Measurements from ENCODE around the gene AANAT.

Gene AANAT

GRCh38 chr17:76451506-76451905 is 15.9 kb upstream of the AANAT start:
- no peaks in the 10 kb centered on the region for H3K27me3 Mint-ChIP-seq (ENCODE audit: low read depth, poor library complexity)
- peak overlapping the region; percentile 58 for H3K27ac Mint-ChIP-seq
- peaks cover 3% of the 10 kb centered on the region for H3K36me3 Mint-ChIP-seq (ENCODE audit: low read depth)
- no peak for DNase-seq
- no peak for TF ChIP-seq CTCF (IDR thresholded peaks at IDR 0.05)
- peak overlapping the region; percentile 91 for H3K4me3 Mint-ChIP-seq
- peaks cover 54% of the 10 kb centered on the region for H3K4me1 Mint-ChIP-seq
- H3K9me3 Mint-ChIP-seq, result no peaks in the 10 kb centered on the region

GRCh38 chr17:76452127-76452659 is 15.2 kb upstream of the AANAT start:
- Mint-ChIP-seq H3K27ac (no peak overlapping the region), H3K4me1 (peaks cover 47% of the 10 kb centered on the region), H3K27me3 (ENCODE audit: low read depth, poor library complexity) (no peaks in the 10 kb centered on the region), H3K9me3 (no peaks in the 10 kb centered on the region), H3K4me3 (peak overlapping the region; percentile 91), H3K36me3 (ENCODE audit: low read depth) (peaks cover 3% of the 10 kb centered on the region)
- TF ChIP-seq CTCF (IDR thresholded peaks at IDR 0.05), result no peak
- peak; percentile 29 for DNase-seq

- Mint-ChIP-seq H3K4me1 (peaks cover 41% of the 10 kb centered on the region), H3K9me3 (no peaks in the 10 kb centered on the region), H3K36me3 (ENCODE audit: low read depth) (peaks cover 3% of the 10 kb centered on the region), H3K4me3 (peak within 1 kb of the TSS; percentile 91), H3K27me3 (ENCODE audit: low read depth, poor library complexity) (no peaks in the 10 kb centered on the region), H3K27ac (no peak within 1 kb of the TSS)
- no peak for TF ChIP-seq CTCF (IDR thresholded peaks at IDR 0.05)
- peak; percentile 94 for DNase-seq
Observed at GRCh38 chr17:76452660-76453430, 14.6 kb upstream of the AANAT start, which contains the start of gene UBE2O. TSS of gene UBE2O (minus strand) at chr17:76453152. CDS start at chr17:76453141, 11 bp downstream.

- Mint-ChIP-seq H3K27me3 (ENCODE audit: low read depth, poor library complexity) (no peaks in the 10 kb centered on the region), H3K27ac (no peak overlapping the region), H3K9me3 (no peaks in the 10 kb centered on the region)
Observed at GRCh38 chr17:76453431-76453743, 14.0 kb upstream of the AANAT start.

GRCh38 chr17:76458580-76459490 is 8.6 kb upstream of the AANAT start:
- TF ChIP-seq CTCF (IDR thresholded peaks at IDR 0.05), result peak; percentile 36
- H3K9me3 Mint-ChIP-seq, result no peaks in the 10 kb centered on the region
- peaks cover 14% of the 10 kb centered on the region for H3K4me1 Mint-ChIP-seq
- H3K27me3 Mint-ChIP-seq (ENCODE audit: low read depth, poor library complexity), result peaks cover 3% of the 10 kb centered on the region
- no peak overlapping the region for H3K4me3 Mint-ChIP-seq
- no peak overlapping the region for H3K27ac Mint-ChIP-seq
- DNase-seq, result peak; percentile 64
- H3K36me3 Mint-ChIP-seq (ENCODE audit: low read depth), result no peaks in the 10 kb centered on the region

More at GRCh38 chr17:76453431-76453743, 14.0 kb upstream of the AANAT start:
- Mint-ChIP-seq H3K36me3 (ENCODE audit: low read depth) (peaks cover 3% of the 10 kb centered on the region), H3K4me1 (peaks cover 35% of the 10 kb centered on the region), H3K4me3 (peak overlapping the region; percentile 91)
- no peak for DNase-seq
- TF ChIP-seq CTCF (IDR thresholded peaks at IDR 0.05), result no peak

Data from nephron progenitor cell (in vitro differentiated cells).